Thyroid gland (tissue), 4 donors: ENCODE results near the gene CCDC122. TPM values are rescaled to one million over a fixed set of nuclear protein-coding genes. Genes with fewer than 3 reads are reported as not detected.

Source experiments
- DNase-seq, 2 donors: peaks; one replicate each; pipeline ENCODE4 v3.0.0-alpha.2; 2019
- H3K27ac ChIP-seq, 3 donors: fragments of 200-600 bp; sonication (generic); 1 replicate in 2 of 3; 2 replicates in 1 of 3; pipeline ENCODE4 v1.5.1; 2016 to 2019; ENCODE audit warnings: mild to moderate bottlenecking in 1 of 3, moderate library complexity in 1 of 3
- H3K27me3 ChIP-seq: fragments of 200-600 bp; sonication (generic); one replicate; pipeline ENCODE4 v1.5.1; 2019
- H3K36me3 ChIP-seq, 2 donors: fragments of 200-600 bp; sonication (generic); one replicate each; pipeline ENCODE4 v1.5.1; 2016 to 2019
- H3K4me1 ChIP-seq, 2 donors: fragments of 200-600 bp; sonication (generic); one replicate each; pipeline ENCODE4 v1.5.1; 2017 to 2019
- H3K4me3 ChIP-seq, 3 donors: fragments of 200-600 bp; sonication (generic); replicated peaks in 1 of 3; 1 replicate in 2 of 3; 2 replicates in 1 of 3; pipeline ENCODE4 v1.5.1; 2016; ENCODE audit warnings: mild to moderate bottlenecking in 1 of 3
- H3K9me3 ChIP-seq: fragments of 200-600 bp; sonication (generic); one replicate; pipeline ENCODE4 v1.5.1; 2017
- POLR2A ChIP-seq, 2 donors: fragments of 450-650 bp; IDR thresholded peaks; one replicate each; pipeline ENCODE4 v1.6.1; 2017; ENCODE audit warnings: antibody characterized with exemption in 2 of 2, mild to moderate bottlenecking in 2 of 2, moderate library complexity in 1 of 2
- WGBS, 2 donors: methylation state at CpG; one replicate each; pipeline ENCODE4 v1.1.5; 2017; 5-methylcytosine and 5-hydroxymethylcytosine counted together
- intact Hi-C: fragments of 100-400 bp; cut with DNase I; formaldehyde crosslinking; loops from one replicate; pipeline ENCODE4 v1.15.1; 2023
- total RNA-seq, 4 donors: library from RNA; depleted of rRNA; stranded (reverse); fragments of >200 nt; gene quantifications; one replicate each; pipeline ENCODE4 v1.2.3, GENCODE V29; 2016
- TF ChIP-seq, protein P1 (sequence below), 6 experiments: fragments of 200-600 bp in 3 of 6; fragments of 450-650 bp in 3 of 6; sonication (generic) in 3 of 6; IDR thresholded peaks; one replicate each; pipeline ENCODE4 v1.5.1; 2016 to 2019; ENCODE audit warnings: antibody characterized with exemption in 6 of 6, mild to moderate bottlenecking in 2 of 6, inconsistent platforms in 1 of 6, moderate library complexity in 1 of 6

The CCDC122 gene
- total RNA-seq, 4 donors from 2014 or later, result 8.6 to 19.8 (median 10.6) TPM

DNA sequence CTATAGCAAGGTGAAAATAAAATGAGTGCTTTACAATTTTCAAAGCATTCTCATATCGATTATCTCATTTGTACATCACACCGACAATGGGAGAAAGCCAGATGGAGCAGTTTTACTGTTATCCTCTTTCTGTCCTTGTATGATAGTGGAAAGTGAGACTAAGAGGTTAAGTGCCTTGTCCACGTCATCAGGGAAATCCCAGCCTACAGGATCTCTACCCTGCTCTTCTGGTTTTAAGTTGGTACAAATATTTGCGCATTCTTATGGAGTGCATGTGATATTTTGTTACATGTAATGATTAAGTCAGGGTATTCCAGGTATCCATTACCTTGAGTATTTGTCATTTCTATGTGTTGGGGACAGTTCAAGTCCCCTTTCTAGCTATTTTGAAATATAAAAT is 80.3 kb downstream of the CCDC122 start:
- intact Hi-C loops, result no loop called here
- 89% methylated on average over 4 of the region's 4 CpGs for WGBS, 2 donors

DNA sequence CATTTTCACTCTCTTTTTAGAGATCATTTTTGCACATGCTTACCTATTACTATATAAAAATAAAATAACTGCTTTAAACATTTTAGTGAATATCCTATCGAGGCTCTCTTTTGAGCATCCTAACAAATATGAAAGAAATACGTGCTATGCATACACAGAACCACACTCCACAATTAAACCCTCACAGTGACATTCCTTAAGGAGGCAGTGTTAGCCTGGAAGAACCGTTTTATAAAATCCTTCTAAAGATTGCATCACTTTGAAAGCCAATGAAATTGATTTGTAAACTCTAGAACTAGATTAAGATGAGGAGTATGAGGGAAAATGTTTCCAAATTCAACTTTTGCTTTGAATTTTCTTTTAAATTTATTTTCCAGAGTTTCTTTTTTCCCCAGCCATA is 81.7 kb downstream of the CCDC122 start:
- H3K4me1 ChIP-seq, result no peaks in the 10 kb centered on the region
- H3K27me3 ChIP-seq, result no peaks in the 10 kb centered on the region
- no peaks in the 10 kb centered on the region for H3K36me3 ChIP-seq
- H3K9me3 ChIP-seq, result no peaks in the 10 kb centered on the region
- TF ChIP-seq, protein P1, sequence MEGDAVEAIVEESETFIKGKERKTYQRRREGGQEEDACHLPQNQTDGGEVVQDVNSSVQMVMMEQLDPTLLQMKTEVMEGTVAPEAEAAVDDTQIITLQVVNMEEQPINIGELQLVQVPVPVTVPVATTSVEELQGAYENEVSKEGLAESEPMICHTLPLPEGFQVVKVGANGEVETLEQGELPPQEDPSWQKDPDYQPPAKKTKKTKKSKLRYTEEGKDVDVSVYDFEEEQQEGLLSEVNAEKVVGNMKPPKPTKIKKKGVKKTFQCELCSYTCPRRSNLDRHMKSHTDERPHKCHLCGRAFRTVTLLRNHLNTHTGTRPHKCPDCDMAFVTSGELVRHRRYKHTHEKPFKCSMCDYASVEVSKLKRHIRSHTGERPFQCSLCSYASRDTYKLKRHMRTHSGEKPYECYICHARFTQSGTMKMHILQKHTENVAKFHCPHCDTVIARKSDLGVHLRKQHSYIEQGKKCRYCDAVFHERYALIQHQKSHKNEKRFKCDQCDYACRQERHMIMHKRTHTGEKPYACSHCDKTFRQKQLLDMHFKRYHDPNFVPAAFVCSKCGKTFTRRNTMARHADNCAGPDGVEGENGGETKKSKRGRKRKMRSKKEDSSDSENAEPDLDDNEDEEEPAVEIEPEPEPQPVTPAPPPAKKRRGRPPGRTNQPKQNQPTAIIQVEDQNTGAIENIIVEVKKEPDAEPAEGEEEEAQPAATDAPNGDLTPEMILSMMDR (IDR thresholded peaks at IDR 0.05), result no peak
- TF ChIP-seq POLR2A (IDR thresholded peaks at IDR 0.05), result no peak
- intact Hi-C loops, result no loop called here
- WGBS, 2 donors, result 72 to 74% methylated on average over 3 of the region's 3 CpGs
- H3K27ac ChIP-seq, result no peak overlapping the region
- DNase-seq, result no peak
- H3K4me3 ChIP-seq, result no peak overlapping the region

More for the DNA sequence above, 80.3 kb downstream of the CCDC122 start:
- Histone ChIP-seq H3K27me3 (no peaks in the 10 kb centered on the region), H3K4me1 (no peaks in the 10 kb centered on the region), H3K27ac (no peak overlapping the region), H3K36me3 (no peaks in the 10 kb centered on the region), H3K4me3 (no peak overlapping the region), H3K9me3 (no peaks in the 10 kb centered on the region)
- TF ChIP-seq, protein P1 (IDR thresholded peaks at IDR 0.05), result no peak
- no peak for TF ChIP-seq POLR2A (IDR thresholded peaks at IDR 0.05)
- no peak for DNase-seq

DNA sequence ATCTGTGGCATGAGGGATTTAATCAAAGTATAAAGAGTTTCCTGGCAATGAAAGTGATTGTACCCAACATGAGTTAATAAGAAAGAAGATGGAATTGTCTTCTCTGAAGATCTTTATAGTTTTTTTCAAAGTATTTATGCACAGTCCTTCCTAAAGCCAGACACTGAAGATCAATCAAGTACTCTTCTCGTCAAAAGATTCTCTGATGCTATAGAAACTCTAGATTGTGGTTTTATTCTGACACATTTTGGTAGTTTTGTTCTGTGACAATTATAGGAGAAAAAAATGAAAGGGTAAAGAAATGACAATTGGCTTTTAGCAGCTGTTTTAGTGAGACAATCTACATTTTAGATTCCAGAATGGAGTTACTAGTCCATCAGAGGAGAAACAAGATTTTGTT is 82.4 kb downstream of the CCDC122 start:
- Histone ChIP-seq H3K27me3 (no peaks in the 10 kb centered on the region), H3K4me3 (no peak overlapping the region), H3K9me3 (no peaks in the 10 kb centered on the region), H3K27ac (no peak overlapping the region), H3K36me3 (no peaks in the 10 kb centered on the region), H3K4me1 (no peaks in the 10 kb centered on the region)
- TF ChIP-seq, protein P1 (IDR thresholded peaks at IDR 0.05), result no peak
- TF ChIP-seq POLR2A (IDR thresholded peaks at IDR 0.05), result no peak
- no peak for DNase-seq
- 92 to 95% methylated on average over 1 of the region's 1 CpG for WGBS, 2 donors
- intact Hi-C loops, result no loop called here

DNA sequence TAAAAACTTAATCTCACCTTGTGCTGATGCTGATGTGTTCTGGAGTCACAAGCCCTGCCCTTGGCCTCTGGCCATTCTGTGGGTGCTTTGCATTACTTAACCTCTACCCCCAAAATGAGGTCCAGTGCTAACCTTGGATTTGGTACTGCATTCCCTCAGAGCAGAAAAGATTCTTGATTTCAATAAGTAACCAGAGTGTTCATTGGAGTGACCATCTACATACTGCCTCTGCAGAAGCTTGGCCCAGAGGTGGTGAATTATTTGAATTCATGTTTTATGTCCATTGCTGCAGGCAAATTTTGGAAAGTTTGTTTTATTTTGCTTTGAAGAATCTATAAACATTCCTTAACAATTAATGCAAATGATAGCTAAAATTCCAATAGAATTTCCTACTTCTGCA is 85.1 kb downstream of the CCDC122 start:
- no peak overlapping the region for H3K4me3 ChIP-seq
- intact Hi-C loops, result no loop called here
- peaks cover 4% of the 10 kb centered on the region for H3K27me3 ChIP-seq
- no peaks in the 10 kb centered on the region for H3K9me3 ChIP-seq
- no peaks in the 10 kb centered on the region for H3K4me1 ChIP-seq
- no peaks in the 10 kb centered on the region for H3K36me3 ChIP-seq
- no peak overlapping the region for H3K27ac ChIP-seq
- DNase-seq, result no peak
- TF ChIP-seq, protein P1 (IDR thresholded peaks at IDR 0.05), result no peak
- no peak for TF ChIP-seq POLR2A (IDR thresholded peaks at IDR 0.05)

DNA sequence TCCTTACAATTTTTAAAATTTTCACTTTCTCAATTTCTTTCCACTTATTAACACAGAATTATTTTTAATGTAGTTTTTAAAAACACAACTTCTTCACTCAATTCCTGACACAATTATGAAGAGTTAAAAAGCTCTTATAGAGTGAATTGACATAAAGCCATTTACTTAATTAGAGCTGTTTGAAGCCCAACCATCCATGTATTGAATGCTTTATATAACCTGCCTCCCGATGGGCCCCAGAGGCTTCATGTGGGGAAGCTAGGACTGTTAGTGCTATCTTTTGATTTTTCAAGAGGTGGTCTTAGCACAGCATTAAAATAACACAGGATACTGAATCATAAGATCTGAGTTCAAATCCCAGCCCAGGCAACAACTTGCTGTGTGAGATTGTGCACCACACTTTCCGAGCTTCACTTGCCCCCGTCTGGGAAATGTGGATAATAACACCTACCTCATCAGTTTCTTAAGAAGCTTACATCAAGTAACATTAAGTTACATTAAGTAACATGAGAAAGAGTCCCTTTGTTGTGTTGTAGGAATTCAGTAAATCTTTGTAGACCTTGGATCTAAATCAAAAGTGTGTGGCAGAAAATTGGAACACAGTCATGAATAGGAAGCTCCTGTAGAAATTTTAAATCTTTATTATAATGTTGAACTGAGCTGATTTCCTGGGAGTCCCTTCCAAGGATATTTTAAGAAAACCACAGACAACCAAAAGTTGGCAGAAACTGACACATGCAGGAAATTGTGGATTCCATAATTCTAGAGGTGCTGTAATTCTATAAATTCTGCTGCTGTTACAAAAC is 87.3 kb downstream of the CCDC122 start:
- no peak overlapping the region for H3K27ac ChIP-seq
- 59 to 65% methylated on average over 3 of the region's 3 CpGs for WGBS, 2 donors
- no peak overlapping the region for H3K4me3 ChIP-seq
- peaks cover 3 to 4% of the 10 kb centered on the region in 2 donors for H3K4me1 ChIP-seq
- H3K9me3 ChIP-seq, result no peaks in the 10 kb centered on the region
- intact Hi-C loops, result no loop called here
- DNase-seq, result no peak
- TF ChIP-seq, protein P1 (IDR thresholded peaks at IDR 0.05), result no peak
- TF ChIP-seq POLR2A (IDR thresholded peaks at IDR 0.05), result no peak
- H3K27me3 ChIP-seq, result peaks cover 4% of the 10 kb centered on the region
- H3K36me3 ChIP-seq, result no peaks in the 10 kb centered on the region
